IgD-negative memory B cell (primary cell): ENCODE results near the gene TMEM272. TPM values are rescaled to one million over a fixed set of nuclear protein-coding genes. Genes with fewer than 3 reads are reported as not detected.

Source experiments
- H3K27ac Mint-ChIP-seq, 3 donors: one replicate each; pipeline ENCODE4 v1.8.0; 2020 to 2022; ENCODE audit warnings: mild to moderate bottlenecking in 3 of 3, mixed read lengths in 3 of 3, moderate library complexity in 1 of 3
- H3K27me3 Mint-ChIP-seq: one replicate; pipeline ENCODE4 v1.8.0; 2021; ENCODE audit warnings: mixed read lengths
- H3K36me3 Mint-ChIP-seq: one replicate; pipeline ENCODE4 v1.8.0; 2020; ENCODE audit warnings: mild to moderate bottlenecking, mixed read lengths
- H3K4me1 Mint-ChIP-seq, 3 donors: one replicate each; pipeline ENCODE4 v1.8.0; 2020 to 2022; ENCODE audit warnings: mixed read lengths in 3 of 3, mild to moderate bottlenecking in 1 of 3
- H3K4me3 Mint-ChIP-seq, 4 donors: one replicate each; pipeline ENCODE4 v1.8.0; 2020 to 2022; ENCODE audit warnings: mild to moderate bottlenecking in 4 of 4, mixed read lengths in 4 of 4, moderate library complexity in 3 of 4
- H3K9me3 Mint-ChIP-seq, 3 donors: one replicate each; pipeline ENCODE4 v1.8.0; 2020 to 2021; ENCODE audit warnings: mixed read lengths in 3 of 3, mild to moderate bottlenecking in 1 of 3
- polyA plus RNA-seq: library from polyadenylated mRNA; unstranded; fragments of 300-500 nt; fragmentation: Illumina TruSeq; gene quantifications from one replicate; pipeline ENCODE4 v1.2.3, GENCODE V29; 2021

Gene TMEM272
- polyA plus RNA-seq, 1 donor from 2014 or later, result not detected

GRCh38 chr13:51811920-51812451 is 33.0 kb downstream of the TMEM272 start:
- Mint-ChIP-seq H3K36me3 (peaks cover 3% of the 10 kb centered on the region), H3K27ac (no peak overlapping the region), H3K27me3 (no peaks in the 10 kb centered on the region), H3K4me1 (peaks cover 13 to 22% (median 21%) of the 10 kb centered on the region in 3 donors), H3K9me3 (no peaks in the 10 kb centered on the region), H3K4me3 (peak overlapping the region in 1 of 4 donors; percentile 30)

GRCh38 chr13:51811046-51811445 is 33.9 kb downstream of the TMEM272 start:
- Mint-ChIP-seq H3K27ac (no peak overlapping the region), H3K36me3 (peaks cover 3% of the 10 kb centered on the region), H3K27me3 (no peaks in the 10 kb centered on the region), H3K4me3 (no peak overlapping the region), H3K4me1 (peaks cover 13 to 25% (median 22%) of the 10 kb centered on the region in 3 donors), H3K9me3 (no peaks in the 10 kb centered on the region)

GRCh38 chr13:51808811-51809210 is 36.2 kb downstream of the TMEM272 start:
- Mint-ChIP-seq H3K4me3 (peak overlapping the region in 1 of 4 donors; percentile 30), H3K9me3 (no peaks in the 10 kb centered on the region), H3K27ac (peak overlapping the region in 2 of 3 donors; percentile 4 to 54), H3K36me3 (peaks cover 3% of the 10 kb centered on the region), H3K27me3 (no peaks in the 10 kb centered on the region), H3K4me1 (peaks cover 12 to 32% (median 32%) of the 10 kb centered on the region in 3 donors)

- H3K4me3 Mint-ChIP-seq, result peak overlapping the region in 1 of 4 donors; percentile 33
- H3K4me1 Mint-ChIP-seq, result peaks cover 14 to 37% (median 34%) of the 10 kb centered on the region in 3 donors
Measured at GRCh38 chr13:51807041-51807440, 37.9 kb downstream of the TMEM272 start.

GRCh38 chr13:51806566-51806965 is 38.4 kb downstream of the TMEM272 start:
- peaks cover 3% of the 10 kb centered on the region for H3K36me3 Mint-ChIP-seq
- H3K4me1 Mint-ChIP-seq, result peaks cover 9 to 36% (median 29%) of the 10 kb centered on the region in 3 donors
- H3K27me3 Mint-ChIP-seq, result no peaks in the 10 kb centered on the region
- H3K27ac Mint-ChIP-seq, result peak overlapping the region; percentile 14 to 93 (median 40)
- no peaks in the 10 kb centered on the region for H3K9me3 Mint-ChIP-seq
- peak overlapping the region in 2 of 4 donors; percentile 3 to 98 for H3K4me3 Mint-ChIP-seq

More at GRCh38 chr13:51807041-51807440, 37.9 kb downstream of the TMEM272 start:
- Mint-ChIP-seq H3K27me3 (no peaks in the 10 kb centered on the region), H3K9me3 (no peaks in the 10 kb centered on the region), H3K36me3 (peaks cover 3% of the 10 kb centered on the region), H3K27ac (peak overlapping the region in 2 of 3 donors; percentile 32 to 46)

- peaks cover 9 to 32% (median 23%) of the 10 kb centered on the region in 3 donors for H3K4me1 Mint-ChIP-seq
- H3K27me3 Mint-ChIP-seq, result no peaks in the 10 kb centered on the region
- H3K36me3 Mint-ChIP-seq, result peaks cover 3% of the 10 kb centered on the region
- peak overlapping the region in 2 of 3 donors; percentile 93 to 100 for H3K27ac Mint-ChIP-seq
- H3K4me3 Mint-ChIP-seq, result peak overlapping the region in 1 of 4 donors; percentile 98
- no peaks in the 10 kb centered on the region for H3K9me3 Mint-ChIP-seq
Measured at GRCh38 chr13:51805925-51806324, 39.1 kb downstream of the TMEM272 start.

GRCh38 chr13:51805313-51805712 is 39.7 kb downstream of the TMEM272 start:
- Mint-ChIP-seq H3K9me3 (no peaks in the 10 kb centered on the region), H3K4me1 (peaks cover 9 to 30% (median 20%) of the 10 kb centered on the region in 3 donors), H3K27me3 (no peaks in the 10 kb centered on the region), H3K36me3 (peaks cover 3% of the 10 kb centered on the region), H3K27ac (peak overlapping the region; percentile 93 to 100 (median 99)), H3K4me3 (peak overlapping the region; percentile 92 to 99 (median 98))

GRCh38 chr13:51804295-51805172 is 40.4 kb downstream of the TMEM272 start:
- H3K4me1 Mint-ChIP-seq, result peaks cover 11 to 30% (median 20%) of the 10 kb centered on the region in 3 donors
- no peaks in the 10 kb centered on the region for H3K9me3 Mint-ChIP-seq
- peaks cover 3% of the 10 kb centered on the region for H3K36me3 Mint-ChIP-seq
- no peaks in the 10 kb centered on the region for H3K27me3 Mint-ChIP-seq
- H3K27ac Mint-ChIP-seq, result peak overlapping the region; percentile 93 to 100 (median 99)
- peak overlapping the region; percentile 92 to 99 (median 98) for H3K4me3 Mint-ChIP-seq

- H3K36me3 Mint-ChIP-seq, result peaks cover under 1% of the 10 kb centered on the region
- H3K4me1 Mint-ChIP-seq, result peaks cover 12 to 30% (median 20%) of the 10 kb centered on the region in 3 donors
- H3K27ac Mint-ChIP-seq, result peak within 1 kb of the TSS; percentile 93 to 100 (median 99)
- no peaks in the 10 kb centered on the region for H3K9me3 Mint-ChIP-seq
- H3K27me3 Mint-ChIP-seq, result no peaks in the 10 kb centered on the region
- H3K4me3 Mint-ChIP-seq, result peak within 1 kb of the TSS; percentile 92 to 99 (median 98)
Measured at GRCh38 chr13:51803422-51804294, 41.3 kb downstream of the TMEM272 start, which contains the start of gene DHRS12. TSS of gene DHRS12 (minus strand) at chr13:51804163. CDS start at chr13:51799659, 4,504 bp downstream.

GRCh38 chr13:51802631-51803418 is 42.2 kb downstream of the TMEM272 start:
- no peaks in the 10 kb centered on the region for H3K27me3 Mint-ChIP-seq
- H3K27ac Mint-ChIP-seq, result peak overlapping the region; percentile 93 to 100 (median 99)
- H3K4me1 Mint-ChIP-seq, result peaks cover 14 to 32% (median 21%) of the 10 kb centered on the region in 3 donors
- peak overlapping the region; percentile 85 to 99 (median 94) for H3K4me3 Mint-ChIP-seq
- H3K9me3 Mint-ChIP-seq, result no peaks in the 10 kb centered on the region
- H3K36me3 Mint-ChIP-seq, result no peaks in the 10 kb centered on the region

GRCh38 chr13:51801631-51802099 is 43.3 kb downstream of the TMEM272 start:
- H3K36me3 Mint-ChIP-seq, result no peaks in the 10 kb centered on the region
- no peaks in the 10 kb centered on the region for H3K27me3 Mint-ChIP-seq
- H3K4me3 Mint-ChIP-seq, result peak overlapping the region in 2 of 4 donors; percentile 32 to 85
- H3K9me3 Mint-ChIP-seq, result no peaks in the 10 kb centered on the region
- H3K27ac Mint-ChIP-seq, result peak overlapping the region; percentile 93 to 100 (median 99)
- H3K4me1 Mint-ChIP-seq, result peaks cover 17 to 35% (median 25%) of the 10 kb centered on the region in 3 donors

GRCh38 chr13:51800486-51800885 is 44.5 kb downstream of the TMEM272 start:
- no peaks in the 10 kb centered on the region for H3K27me3 Mint-ChIP-seq
- H3K4me1 Mint-ChIP-seq, result peaks cover 15 to 32% (median 21%) of the 10 kb centered on the region in 3 donors
- H3K9me3 Mint-ChIP-seq, result no peaks in the 10 kb centered on the region
- H3K27ac Mint-ChIP-seq, result peak overlapping the region in 1 of 3 donors; percentile 22
- H3K4me3 Mint-ChIP-seq, result peak overlapping the region in 1 of 4 donors; percentile 38
- H3K36me3 Mint-ChIP-seq, result no peaks in the 10 kb centered on the region

- no peaks in the 10 kb centered on the region for H3K27me3 Mint-ChIP-seq
- H3K9me3 Mint-ChIP-seq, result no peaks in the 10 kb centered on the region
- no peak overlapping the region for H3K4me3 Mint-ChIP-seq
- H3K4me1 Mint-ChIP-seq, result peaks cover 20 to 30% (median 21%) of the 10 kb centered on the region in 3 donors
- no peaks in the 10 kb centered on the region for H3K36me3 Mint-ChIP-seq
- H3K27ac Mint-ChIP-seq, result no peak overlapping the region
Measured at GRCh38 chr13:51799261-51799660, 45.7 kb downstream of the TMEM272 start.
